Stimulated activated CD8-positive, alpha-beta memory T cell treated with anti-CD3 and anti-CD28 coated beads, Interleukin-7, amount 100 ng/mL, for 48 hours (primary cell): ENCODE measurements around the gene RIPK4.
"Not testable (repeated sequence)": the region's sequence is repeated elsewhere in the genome, so short reads cannot be mapped to it uniquely, and the experiment has no call there.

Source experiments
- DNase-seq, 2 donors: peaks; one replicate each; pipeline ENCODE4 v3.0.0-alpha.2; 2020; ENCODE audit warnings: low read depth in 1 of 2; ENCODE audit errors: extremely low read depth in 1 of 2

The RIPK4 gene

DNA sequence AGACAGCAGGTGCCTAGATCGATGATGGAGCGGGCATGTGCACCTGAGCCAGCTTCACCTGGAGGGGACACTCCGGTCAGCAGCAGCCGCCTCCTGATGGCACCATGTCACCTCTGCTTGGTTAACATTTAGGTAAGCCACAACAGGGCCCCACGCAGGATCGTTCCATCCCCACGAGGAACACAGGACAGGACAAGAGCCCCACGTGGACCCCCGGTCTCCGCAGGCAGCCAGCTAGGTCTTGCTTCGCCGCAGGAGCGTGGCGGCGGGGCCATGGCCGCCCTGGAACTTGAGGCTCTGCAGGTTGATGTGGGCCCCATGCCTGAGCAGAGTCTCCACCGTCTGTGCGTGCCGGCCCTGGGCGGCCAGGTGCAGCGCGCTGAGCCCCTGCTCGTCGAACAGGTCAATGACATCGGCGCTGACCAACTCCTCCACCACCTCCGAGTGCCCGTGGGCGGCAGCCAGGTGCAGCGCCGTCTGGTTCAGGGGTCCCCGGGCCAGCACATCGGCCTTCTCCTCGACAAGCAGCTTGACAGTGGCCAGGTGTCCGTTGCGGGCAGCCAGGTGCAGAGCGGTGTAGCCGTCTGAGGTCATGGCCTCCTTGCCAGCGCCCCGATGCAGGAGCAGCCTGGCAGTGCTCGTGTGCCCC, 26.1 kb downstream of the RIPK4 start:
- no peak for DNase-seq

DNA sequence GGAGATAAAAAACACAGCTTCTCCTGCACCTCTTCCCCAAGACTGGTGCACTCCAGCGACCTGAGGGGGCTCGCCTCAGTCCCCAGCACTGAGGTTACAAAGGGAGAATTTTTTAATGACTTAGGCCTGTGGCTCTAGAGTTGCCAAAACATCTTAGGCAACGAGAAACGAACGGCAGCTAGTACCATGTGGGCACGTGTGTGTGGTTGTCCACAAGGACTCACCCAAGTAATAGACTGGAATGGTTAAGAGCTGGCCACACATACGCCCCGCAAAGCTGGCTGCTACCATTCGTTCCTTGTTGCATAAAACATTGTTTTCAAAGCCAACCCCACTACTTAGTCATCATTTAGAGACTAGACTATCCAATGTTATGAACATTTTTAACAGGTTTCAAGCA, 26.9 kb downstream of the RIPK4 start:
- no peak for DNase-seq

DNA sequence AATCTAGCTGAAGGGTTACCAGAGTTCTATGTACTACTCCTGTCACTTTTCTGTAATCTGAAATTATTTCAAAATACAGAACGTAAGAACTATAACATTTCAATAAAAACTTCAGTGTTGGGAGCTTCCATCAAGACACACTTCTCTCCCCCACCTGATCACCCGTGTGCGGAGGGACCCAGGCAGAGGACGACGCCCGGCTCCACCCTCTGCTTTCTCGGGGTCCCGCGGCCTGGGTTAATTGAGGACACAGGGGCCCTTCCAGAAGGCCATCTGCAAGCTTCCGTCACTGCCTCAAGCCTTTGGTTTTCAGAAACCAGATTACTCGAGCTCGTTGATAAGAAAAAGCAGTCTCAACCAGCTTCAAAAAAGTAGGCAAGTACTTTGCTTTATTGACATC, 27.8 kb downstream of the RIPK4 start:
- no peak for DNase-seq

DNA sequence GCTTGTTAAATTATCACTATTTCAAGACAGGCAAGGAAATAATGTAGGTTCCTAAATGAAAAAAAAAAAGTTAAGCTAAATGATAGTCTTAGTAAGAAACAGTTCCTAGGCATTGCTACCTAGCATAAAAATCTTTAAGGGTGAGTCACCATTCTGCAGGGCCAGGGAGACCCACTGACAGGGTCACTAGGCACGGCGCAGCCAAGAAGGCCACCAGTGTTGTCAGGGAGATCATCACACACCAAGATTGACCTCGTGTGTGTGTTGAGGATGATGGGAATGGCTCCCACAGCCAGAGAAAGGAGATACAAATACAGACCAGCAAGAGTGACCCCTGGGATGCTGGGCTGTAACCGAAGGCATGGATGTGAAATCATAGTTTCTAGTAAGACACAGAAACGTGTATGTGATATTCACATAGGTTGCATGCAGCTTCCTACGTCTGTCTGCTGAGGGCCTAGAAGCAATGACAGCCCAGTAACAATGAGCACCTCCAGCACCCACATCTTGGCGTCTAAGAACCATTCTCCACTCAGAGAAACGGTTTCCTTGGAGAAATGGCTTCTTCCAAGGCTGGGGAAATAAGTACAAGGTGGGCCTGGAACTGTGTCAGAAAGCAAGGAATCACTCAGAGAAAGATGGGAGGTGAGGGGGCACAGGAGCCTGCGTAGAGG, 29.1 kb downstream of the RIPK4 start:
- no peak for DNase-seq

DNA sequence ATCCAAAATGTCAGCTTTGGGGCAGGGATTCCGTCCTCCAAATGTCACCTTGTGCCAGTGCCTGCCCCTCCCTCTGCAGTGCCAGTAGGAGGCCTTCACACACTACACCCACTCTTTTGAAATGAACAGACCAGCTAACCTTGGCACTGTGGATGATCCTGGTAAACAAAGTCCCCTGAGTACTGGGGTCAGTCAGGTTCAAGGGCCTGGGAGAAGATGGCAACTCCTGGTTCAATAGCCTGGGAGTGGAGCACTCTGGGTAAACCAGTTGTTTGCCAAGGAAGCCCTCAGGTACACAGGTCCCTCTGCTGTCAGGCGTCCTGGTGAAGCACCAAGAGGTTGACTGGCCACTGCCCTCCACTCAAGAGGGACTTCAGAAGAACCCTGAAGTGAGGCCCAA, 30.4 kb downstream of the RIPK4 start:
- DNase-seq, result no peak

DNA sequence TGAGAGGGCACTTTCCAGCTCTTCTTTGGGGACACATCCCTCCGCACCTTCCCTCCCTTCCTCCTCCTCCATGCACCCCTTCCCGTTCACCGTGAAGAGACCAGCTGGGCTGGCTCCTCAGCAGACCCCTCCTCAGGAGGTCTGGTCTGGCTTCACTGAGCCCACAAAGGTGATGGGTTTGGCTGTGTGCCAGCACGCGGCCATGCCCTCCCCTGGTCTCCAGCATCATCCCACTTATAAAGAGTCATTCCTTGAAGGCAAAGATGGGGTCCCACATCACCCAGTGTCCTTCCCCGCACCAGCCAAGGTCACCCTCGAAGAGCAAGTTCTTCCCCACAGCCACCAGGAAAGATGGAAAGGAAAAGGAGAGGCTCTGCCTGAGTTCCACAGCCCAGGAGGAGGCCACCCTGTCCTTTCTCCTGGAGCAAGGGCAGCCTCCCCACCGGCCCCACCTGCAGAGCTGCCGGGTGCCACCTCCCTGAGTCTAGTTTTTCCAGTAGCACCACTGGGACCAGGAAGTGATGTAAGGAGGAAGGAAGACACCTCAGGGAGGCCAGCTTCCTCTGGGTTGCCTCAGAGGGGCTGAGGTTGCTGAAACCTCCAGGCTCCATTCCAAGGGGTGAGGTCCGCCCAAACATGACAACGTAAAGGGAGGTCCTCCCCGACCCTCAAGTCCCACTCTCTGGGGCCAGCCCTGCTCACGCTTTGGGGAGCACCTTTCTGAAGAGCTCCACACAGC, 32.7 kb downstream of the RIPK4 start:
- DNase-seq, result no peak

DNA sequence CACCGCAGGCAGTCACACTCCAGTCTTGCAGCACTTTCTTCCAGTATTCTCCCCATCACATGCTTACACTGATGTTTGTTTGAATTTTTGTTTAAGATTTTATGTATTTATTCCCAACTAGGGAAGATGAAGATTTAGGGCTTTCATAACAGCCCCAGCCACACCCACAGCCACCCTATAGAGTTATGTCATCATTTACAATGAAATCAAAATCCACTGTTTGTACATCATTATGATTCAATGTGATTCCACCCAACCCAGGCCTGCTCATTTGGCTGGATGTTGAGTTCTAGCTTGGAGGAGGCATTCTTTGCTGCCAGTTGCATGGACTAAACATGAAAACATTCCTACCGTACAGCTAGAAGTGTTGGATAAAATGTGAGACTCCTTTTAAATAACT, 35.8 kb downstream of the RIPK4 start:
- DNase-seq, result no peak

DNA sequence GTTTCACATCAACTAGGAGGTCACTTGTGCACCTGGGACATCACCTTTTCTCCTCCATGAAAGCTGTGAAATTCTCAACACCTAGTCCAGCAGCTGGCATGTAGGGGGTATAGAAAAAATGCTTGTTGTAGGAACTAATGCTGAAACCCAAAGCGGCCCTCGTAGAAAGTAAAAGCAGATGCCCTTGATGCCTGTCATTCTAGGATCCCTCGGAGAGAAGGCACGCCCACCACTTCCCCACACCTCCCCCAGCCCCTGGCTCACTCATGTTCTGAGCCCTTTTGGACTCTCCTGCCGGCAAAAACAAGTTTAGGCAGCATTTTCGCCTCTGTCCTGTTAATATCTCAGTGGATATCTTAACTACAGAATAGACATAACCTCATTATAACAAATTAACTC, 36.5 kb downstream of the RIPK4 start:
- no peak for DNase-seq

DNA sequence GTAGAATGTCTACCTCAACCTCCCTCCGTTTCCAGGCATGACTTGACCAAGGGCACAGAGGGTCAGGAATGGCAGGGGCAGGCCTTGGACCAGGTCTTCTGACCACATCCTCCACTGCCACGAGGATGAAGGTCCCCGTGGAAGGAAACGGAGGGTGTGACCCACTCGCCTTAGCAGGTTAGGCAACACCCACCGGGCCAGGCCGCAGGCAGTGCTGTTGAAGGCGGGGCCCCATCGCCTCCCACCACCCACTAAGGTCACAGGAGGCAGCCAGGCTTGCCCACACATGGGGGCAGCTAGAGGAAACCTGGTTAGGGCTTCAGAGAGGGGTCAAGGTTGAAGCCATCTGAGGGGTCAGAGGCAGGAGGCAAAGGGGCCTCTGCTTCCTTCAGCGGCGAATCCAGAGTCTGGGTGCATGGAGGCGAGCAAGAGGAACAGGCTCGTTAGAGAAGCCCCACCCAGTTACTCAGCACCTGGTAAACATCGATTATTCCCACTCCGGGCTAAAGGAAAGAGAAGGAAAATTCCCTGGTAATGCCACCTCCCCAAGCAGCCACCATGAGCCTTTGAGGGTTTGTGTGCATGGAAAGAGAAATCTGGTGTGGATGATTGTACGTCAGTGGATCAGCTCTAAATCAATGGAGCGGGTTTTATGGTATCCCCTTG, 37.0 kb downstream of the RIPK4 start:
- DNase-seq, result no peak

DNA sequence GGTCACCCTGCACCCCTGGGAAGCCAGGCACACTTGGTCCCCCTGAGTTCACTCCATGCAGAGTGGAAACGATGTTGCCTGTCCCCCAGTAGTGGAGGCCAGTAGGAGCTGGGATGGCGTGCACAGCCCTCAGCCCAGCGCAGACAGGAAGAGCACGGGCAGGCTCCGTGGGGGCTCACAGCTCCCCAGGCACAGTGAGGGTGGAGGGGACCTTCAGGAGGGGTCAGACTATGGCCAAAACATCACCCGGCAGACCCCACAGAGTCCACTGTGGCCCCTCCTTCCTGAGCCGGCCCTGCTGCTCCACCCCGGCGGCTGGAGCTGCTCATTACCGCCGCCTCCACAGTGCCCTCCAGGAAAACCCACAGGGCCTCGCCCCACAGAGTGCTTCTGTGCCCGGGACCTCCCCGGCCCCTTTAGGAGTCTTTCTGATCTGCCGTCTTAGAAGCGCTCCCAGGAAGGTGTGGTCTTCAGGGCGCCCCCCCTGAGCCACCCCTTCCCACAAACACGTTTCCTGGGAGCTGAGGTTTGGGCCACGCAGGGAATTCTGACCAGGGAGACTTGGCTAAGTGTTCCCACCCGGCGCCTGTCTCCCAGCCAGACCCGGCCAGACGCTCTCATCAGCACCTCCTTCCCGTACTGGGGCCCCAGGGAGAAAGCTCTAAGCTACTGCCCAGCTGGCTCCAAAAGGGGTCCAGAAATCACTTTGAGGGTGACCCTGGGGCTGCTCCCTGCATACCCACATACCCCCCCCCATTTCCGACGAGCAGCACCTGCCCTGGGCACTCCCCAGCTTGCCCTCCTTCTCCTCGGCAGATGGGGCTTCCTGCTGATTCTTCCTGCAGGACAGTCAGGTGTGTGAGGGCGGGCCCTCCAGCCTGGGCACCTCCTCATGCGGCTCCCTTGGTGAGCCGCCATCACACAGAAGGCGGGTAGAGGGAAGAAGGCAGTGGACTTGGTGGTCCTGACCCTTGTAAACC, 38.8 kb downstream of the RIPK4 start:
- DNase-seq, result no peak

DNA sequence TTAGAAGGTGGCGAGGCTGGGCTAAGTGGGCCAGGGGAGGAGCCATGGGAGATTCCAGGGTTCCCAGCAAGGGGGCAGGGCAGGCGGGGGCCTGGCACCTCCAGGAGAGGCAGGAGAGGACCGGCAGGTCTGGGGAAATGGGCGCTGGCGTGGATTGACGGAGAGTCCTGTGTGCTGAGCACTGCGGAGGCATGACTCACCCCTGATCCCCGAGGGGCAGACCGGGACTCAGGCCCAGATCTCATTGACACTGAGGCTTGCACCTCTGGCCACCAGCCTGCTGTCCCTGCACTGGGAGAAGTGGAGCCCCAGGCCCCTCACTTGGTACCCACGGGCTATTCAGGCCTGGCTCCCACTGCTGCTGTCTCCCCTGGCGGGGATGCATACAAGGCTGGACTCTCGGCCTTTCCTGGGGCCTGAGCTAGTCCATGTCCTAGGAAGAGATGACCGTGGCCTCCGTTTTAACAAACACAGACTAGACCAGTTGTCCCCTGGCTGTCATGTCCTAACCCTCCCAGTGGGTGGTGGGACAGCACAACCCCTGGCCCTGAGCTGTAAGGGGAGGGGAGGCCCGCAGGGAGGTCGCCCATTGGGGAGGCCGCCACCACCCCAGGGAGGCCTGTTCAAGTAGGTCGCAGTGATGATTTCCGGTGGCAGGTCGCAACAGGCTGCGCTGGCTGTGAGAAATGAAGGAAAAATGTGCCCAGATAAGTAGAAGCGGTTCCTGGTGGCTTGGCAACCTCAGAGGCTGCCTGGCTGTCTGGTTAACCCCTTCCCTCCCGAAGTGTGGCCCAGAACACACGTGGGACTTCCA, 39.7 kb downstream of the RIPK4 start:
- DNase-seq, result no peak

DNA sequence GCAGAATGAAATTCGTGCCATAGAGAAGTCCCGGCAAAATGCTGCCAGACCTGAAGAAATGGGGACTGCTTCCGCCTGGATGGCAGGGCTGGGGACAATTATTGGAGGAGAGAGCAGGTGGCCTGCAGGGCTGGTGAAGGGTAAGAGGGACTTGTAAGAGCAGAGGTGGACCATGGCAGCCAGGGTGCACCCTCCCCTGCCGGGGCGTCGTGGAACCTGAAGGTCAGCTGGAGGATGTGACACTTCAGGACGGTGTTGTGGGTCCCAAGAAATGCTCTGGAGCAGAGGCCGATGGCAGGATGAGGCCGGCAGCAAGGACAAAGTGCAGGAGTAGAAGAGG, 40.3 kb downstream of the RIPK4 start:
- no peak for DNase-seq

DNA sequence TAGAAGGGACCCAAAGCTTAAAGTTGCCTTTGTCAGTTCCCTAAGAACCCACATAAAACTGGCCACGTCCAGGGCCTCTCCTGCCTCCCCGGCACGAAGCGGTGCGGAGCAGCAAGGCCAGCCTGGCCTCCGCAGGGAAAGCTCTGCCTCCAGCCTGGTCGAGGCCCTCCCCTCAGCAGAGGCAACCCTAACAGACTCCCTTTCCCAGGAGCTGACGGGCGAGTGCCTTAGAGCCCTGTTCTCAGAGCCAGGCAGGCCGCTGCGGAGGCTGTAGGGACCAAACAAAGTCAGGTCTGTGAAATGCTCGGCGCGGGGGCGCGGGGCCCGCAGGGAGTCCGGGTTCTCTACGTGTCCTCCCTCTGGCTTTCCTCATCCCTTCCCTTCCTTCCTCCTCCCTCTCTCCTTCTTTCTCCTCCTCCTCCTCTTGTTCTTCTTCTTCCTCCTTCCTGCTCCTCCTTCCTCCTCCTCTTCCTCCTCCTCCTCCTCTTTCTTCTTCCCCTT, 40.7 kb downstream of the RIPK4 start:
- DNase-seq, result no peak

DNA sequence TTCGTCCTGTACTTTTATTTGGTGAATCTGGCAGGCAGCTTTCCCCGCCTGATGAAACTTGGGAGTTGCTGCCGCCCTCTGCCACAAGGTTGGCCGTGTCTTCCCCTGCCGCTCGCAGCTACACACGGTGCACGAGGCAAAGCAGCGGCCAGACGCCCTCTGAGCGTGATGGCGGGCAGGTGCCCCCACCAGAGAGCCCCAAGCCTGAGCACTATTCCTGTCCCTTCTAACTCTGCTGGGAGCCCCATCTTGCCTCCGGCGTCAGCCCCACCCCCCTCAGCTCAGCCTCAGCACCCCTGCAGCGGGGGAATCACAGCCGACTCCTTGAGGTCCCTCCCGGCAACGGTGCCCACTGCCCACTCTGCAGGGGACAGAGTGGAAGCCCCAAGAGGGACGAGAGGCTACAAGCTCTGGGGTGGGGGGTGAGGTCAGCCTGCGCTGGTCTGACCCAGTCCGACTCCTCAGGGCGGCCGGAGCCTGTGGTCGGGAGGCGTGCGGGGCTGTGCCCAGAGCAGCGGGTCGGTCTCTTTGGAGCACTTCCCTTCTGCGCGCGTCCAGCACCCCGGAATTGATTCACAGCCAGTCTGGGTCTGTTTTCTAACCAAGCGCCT, 41.3 kb downstream of the RIPK4 start:
- no peak for DNase-seq

DNA sequence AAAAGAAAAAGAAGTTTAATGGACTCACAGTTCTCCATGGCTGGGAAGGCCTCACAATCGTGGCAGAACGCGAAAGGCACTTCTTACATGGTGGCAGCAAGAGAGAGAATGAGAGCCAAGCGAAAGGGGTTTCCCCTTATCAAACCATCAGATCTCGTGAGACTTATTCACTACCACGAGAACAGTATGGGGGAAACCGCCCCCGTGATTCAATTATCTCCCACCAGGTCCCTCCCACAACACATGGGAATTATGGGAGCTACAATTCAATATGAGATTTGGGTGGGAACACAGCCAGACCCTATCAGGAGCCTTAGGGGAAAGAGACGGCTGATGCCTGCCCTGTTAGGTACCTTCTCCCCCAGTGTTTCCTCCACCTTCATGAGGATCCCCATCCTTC, 43.0 kb downstream of the RIPK4 start:
- not testable (repeated sequence) for DNase-seq

DNA sequence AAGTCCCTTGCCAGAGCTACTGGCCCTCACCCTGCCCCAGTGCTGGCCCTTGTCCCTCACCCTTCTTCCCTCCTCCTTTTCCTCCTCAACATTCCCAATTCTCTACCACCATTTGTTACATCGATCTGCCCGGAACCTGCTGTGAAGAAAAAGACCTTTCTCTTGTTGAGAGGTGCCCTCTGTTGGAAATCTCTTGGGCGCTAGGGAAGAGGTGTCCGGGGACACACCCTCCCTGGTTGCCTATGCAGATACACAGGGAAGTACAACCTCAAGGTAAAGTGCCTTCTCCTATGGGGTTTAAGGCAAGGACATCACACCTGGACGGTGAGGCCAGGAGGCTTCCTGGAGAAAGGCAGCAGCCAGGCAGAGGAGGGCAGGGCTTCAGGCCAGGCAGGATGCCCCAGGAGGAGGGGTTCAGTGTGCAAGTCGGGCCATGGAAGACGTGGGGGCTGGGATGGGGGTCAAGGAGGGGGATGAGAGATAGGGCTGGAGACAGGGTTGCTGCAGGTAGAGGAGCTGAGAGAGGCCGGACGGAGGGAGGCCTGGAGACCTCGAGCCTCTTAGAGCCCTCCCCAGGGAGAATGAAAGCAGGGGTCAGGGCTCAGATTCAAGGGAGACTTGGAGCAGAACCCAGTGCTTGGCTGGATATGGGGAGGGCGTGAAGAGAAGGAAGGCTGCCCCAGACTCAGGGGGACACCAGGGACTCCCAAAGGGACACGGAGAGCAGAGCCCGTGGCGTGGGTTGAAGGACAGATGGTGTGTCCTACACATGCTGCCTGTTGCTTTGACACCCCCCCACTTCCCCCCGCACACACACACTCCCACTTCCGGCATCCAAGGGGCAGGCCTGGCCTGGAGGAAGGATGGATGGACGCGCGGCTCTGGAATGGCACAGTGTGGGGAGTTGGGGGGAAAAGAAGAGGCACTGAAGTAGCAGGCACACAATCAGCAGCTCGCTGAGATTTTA, 44.5 kb downstream of the RIPK4 start:
- no peak for DNase-seq

DNA sequence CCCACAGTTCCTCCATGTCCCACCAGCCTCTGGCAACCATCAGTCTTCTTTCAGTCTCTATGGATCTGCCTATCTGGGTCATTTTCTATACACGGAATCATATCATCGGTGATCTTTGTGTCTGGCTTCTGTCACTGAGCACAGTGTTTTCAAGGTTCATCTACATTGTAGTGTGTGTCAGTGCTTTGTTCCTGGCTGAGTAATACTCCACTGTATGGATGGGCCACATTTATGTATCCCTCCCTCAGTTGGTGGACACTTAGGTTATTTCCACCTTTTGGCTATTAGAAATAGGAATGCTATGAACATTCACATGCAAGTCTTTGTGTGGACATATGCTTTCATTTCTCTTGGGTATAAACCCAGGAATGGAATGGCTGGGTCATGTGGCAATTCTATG, 46.6 kb downstream of the RIPK4 start:
- DNase-seq, result no peak

DNA sequence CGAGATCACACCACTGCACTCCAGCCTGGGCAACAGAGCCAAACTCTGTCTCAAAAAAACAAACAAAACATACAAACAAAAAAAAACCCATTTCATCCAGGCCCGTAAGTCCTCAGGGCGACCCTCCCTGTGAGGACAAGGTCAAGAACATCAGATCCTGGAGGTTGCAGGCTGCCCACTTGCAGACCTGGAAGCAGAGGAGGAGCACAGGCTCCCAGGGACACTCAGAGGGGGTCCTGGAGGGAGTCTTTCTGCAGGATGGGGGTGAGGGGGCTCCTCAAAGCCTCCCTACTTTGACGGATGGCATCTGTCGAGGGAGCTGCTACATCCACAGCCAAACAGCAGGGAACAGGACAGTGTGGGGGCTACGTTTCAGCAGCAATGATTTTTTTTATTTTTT, 47.2 kb downstream of the RIPK4 start:
- no peak for DNase-seq
